LNCaP clone FGC (cell line): Measurements from ENCODE around the gene BRIX1.
"Not testable (repeated sequence)": the region's sequence is repeated elsewhere in the genome, so short reads cannot be mapped to it uniquely, and the experiment has no call there.

ENCODE experiments used
- DNase-seq: peaks from one replicate; pipeline ENCODE4 v3.0.0-alpha.2; 2011; ENCODE audit warnings: low read depth
- H3K4me3 ChIP-seq: 2 replicates; pipeline ENCODE4 v1.5.1; 2011; ENCODE audit warnings: mild to moderate bottlenecking, low read depth, low read length, control low read depth
- CTCF ChIP-seq: IDR thresholded peaks from 2 replicates; pipeline ENCODE4 v1.5.1; 2012; ENCODE audit warnings: mild to moderate bottlenecking; ENCODE audit not compliant: control insufficient read depth, insufficient read depth; ENCODE audit errors: extremely low read depth

Gene BRIX1

GRCh38 chr5:34970552-34970951 is 55.0 kb downstream of the BRIX1 start:
- no peak overlapping the region for H3K4me3 ChIP-seq
- TF ChIP-seq CTCF: no peak
- no peak for DNase-seq

- DNase-seq, H3K4me3 ChIP-seq: not testable (repeated sequence)
These were observed 56.1 kb downstream of the BRIX1 start for GRCh38 chr5:34971655-34972054.
